Activated T-cell treated with anti-CD3 and anti-CD28 coated beads for 1 hour (primary cell): Measurements from ENCODE around the gene PAFAH1B1.
"Not testable (repeated sequence)": the region's sequence is repeated elsewhere in the genome, so short reads cannot be mapped to it uniquely, and the experiment has no call there.

ENCODE experiments used
- DNase-seq: peaks from one replicate; pipeline ENCODE4 v3.0.0-alpha.2; 2020; ENCODE audit warnings: low read depth

PAFAH1B1 gene

GRCh38 chr17:2594722-2595599, 1.5 kb downstream of the PAFAH1B1 start:
- DNase-seq, result no peak

DNA sequence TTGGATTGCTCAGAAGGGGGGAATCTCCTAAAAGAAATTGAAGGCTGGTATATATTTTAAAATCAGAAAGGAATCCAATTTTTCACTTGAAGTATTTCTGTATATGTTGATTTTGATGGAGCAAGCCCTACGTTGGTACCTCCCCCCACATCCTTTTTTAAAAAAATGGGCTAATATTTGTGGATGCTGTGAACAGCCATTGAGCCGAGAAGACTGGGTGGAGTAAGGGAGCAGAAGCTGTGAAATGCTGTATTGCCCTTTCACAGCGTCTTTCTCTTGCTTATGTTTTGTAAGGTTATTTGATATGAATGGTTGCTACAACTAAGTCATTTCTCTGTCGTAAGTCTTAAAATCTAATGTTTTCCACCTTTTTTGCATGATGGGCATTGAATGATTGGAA, 2.3 kb downstream of the PAFAH1B1 start:
- DNase-seq, result no peak

DNA sequence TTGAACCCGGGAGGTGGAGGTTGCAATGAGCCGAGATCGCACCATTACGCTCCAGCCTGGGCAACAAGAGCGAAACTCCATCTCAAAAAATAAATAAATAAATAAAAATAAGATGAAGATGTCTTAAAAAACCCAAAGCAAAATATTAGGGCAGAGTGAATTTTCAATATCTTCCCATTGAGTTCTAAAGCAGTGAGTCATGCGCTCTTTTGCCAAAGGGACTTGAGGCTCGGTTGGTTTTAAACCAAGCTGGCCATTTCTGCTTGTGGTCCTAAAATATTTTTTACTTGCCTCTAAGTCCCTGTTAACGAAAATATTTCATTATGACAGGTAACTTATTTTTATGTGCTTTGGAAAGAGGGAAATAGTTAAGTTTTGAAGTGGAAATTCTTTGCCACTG, 4.7 kb downstream of the PAFAH1B1 start:
- DNase-seq, result no peak

- DNase-seq, result no peak
Observed at GRCh38 chr17:2602597-2603017, 9.2 kb downstream of the PAFAH1B1 start.

GRCh38 chr17:2608350-2608913, 15.0 kb downstream of the PAFAH1B1 start:
- DNase-seq, result no peak

DNA sequence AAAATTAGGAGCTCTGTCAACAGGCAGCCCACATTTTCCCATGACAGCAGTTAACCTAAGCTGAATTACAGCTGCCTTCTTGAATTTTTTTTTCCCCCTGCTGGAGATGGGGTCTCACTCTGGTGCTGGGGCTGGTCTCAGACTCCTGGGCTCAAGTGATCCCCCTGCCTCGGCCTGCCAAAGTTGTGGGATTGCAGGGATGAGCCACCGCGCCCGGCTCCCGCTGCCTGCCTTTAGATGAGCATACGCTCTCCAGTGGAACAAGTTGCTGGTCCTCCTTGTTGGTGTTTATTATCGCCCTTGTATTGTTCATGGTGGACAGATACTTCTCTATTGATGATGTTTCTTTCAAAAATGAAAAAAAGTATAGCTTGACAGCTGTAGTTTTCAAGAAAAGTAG, 15.6 kb downstream of the PAFAH1B1 start:
- DNase-seq, result no peak

DNA sequence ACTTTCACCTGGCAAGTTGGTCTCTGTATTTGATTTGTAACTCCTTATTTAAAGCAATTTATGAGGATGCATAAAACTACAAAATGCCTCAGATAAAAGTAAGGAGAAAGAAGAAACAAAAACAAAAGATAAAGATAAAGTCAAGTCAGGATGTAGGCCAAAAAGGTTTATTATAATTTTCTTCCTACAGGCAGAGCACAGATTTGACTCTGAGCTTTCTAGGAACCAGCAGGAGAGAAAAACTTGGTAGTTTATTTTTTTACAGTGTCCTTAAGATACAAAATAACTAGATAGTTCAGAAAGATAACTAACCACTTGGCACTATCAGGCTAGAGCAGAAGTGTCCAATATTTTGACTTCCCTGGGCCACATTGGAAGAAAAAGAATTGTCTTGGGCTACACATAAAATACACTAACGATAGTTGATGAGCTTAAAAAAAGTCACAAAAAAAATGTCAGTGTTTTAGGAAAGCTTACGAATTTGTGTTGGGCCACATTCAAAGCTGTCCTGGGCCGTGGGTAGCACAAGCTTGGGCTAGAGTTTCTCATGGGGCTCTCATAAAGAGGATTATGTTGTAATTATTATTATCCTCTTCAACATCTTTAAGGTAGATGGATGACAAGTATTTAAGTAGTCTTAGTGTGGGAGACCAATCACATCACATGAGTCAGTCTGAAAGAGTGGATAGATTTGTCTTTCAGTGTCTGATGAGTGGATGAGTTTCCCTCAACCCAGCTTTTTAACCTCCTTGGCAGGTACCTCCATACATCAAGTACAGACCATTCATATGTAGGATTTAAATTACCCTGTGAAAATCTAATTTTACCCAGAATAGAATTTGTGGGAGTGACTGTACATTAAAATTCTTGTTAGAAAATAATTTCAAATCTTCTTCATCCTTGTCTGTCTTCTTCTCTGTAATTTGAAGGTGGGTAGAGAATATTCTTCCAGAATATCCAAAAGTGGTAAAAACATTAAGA, 17.0 kb downstream of the PAFAH1B1 start:
- no peak for DNase-seq

DNA sequence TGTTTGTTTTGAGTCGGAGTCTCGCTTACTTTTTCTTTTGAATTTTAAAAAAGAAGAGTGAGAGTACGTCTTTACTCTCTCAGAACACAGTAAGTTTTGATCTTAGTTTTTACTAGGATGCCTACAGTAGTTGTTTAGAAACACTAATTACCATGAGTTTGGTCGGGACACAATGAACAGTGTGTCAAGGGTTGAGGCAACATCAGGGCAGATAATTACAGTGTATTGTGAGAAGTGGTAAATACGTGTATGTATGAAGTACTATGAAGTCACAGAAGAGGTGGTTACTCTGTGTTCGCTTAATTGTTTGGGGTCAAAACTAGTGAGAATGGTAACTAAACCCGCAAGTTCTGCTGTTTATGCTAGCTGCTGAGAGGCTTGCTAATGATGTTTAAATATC, 18.2 kb downstream of the PAFAH1B1 start:
- DNase-seq, result no peak

- DNase-seq, result no peak
Observed at GRCh38 chr17:2612630-2613029, 19.2 kb downstream of the PAFAH1B1 start.

DNA sequence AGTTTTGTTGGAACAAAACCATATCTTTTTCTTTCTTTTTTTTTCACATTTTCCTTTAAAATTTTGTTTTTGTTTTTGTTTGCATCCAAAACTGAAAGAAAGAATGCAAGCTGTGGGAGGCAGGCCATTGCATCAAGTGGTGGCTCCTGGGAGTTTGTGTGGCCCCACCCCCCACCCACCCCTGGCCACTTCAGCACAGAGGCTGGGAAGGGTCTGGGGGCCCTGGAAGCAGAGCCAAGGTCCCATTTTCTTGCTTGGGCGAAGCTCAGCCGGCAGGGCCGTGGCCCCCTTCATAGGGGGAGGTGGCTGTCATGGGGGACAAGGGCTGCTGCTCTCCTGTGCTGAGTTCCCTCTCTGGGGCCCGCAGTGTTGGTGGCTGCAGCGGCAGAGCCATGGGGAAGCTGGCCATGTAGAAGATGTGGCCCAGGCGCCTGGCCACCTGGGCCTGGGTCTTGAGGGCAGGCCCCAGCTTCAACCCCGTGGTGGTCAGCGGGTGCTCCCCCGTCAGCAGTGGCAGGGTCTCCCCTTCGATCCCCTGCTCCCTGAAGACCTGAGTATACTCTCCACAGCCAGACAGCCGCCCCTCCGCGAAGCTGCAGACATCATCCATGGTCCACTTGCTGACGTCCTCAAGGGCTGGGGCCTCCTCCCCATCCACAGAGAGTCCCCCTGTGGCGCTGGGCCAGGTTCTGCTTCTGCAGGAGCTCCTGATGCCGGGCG, 19.8 kb downstream of the PAFAH1B1 start:
- DNase-seq, result no peak

DNA sequence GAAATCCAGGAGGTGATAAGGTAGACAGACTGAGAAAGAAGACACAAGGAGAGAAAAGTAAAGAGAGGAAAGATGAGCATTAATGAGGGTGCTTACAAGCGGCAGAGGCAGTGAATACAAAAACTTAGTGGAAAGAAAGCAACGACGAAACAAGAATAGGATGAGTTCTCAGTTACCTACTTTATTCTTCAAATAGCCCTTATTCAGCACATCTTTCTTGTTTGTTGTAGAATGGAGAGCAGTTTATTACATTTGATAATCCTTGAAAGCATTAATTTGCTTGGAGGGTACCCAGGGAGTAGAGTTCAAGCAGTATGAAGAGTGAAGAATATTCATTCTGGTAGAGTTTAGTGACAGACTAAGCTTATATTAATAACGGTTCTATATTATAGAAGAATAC, 22.4 kb downstream of the PAFAH1B1 start:
- no peak for DNase-seq

- no peak for DNase-seq
Observed at GRCh38 chr17:2621241-2621640, 27.8 kb downstream of the PAFAH1B1 start.

DNA sequence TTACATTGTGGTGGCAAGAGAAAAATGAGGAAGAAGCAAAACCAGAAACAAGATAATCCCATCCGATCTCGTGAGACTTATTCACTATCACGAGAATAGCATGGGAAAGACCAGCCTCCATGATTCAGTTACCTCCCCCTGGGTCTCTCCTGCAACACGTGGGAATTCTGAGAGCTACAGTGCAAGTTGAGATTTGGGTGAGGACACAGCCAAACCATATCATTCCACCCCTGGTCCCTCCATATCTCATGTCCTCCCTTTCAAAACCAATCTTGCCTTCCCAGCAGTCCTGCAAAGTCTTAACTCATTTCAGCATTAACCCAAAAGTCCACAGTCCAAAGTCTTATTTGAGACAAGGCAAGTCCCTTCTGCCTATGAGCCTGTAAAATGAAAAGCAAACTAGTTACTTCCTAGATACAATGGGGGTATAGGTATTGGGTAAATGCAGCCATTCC, 28.5 kb downstream of the PAFAH1B1 start:
- DNase-seq, result not testable (repeated sequence)

GRCh38 chr17:2622721-2623301, 29.4 kb downstream of the PAFAH1B1 start:
- DNase-seq, result not testable (repeated sequence)

GRCh38 chr17:2624292-2624731, 30.9 kb downstream of the PAFAH1B1 start:
- DNase-seq, result no peak

GRCh38 chr17:2626626-2627219, 33.3 kb downstream of the PAFAH1B1 start:
- DNase-seq, result not testable (repeated sequence)

- not testable (repeated sequence) for DNase-seq
Observed at GRCh38 chr17:2628922-2629321, 35.5 kb downstream of the PAFAH1B1 start.

GRCh38 chr17:2631211-2631610, 37.8 kb downstream of the PAFAH1B1 start:
- DNase-seq, result no peak

GRCh38 chr17:2634361-2634960, 41.0 kb downstream of the PAFAH1B1 start:
- no peak for DNase-seq

DNA sequence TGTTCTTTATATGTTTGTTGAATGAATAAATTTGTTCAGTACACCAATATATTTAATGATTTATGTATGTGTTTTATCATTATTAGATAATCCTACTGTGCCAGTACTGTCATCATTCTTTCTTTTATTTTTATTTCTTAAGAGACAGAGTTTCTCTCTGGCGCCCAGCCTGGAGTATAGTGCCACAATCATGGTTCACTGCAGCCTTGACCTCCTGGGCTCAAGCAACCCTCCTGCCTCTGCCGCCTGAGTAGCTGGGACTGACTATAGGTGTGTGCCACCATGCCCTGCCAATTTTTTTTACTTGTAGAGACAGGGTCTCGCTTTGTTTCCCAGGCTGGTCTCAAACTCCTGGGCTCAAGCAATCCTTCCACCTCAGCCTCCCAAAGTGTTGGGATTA, 41.8 kb downstream of the PAFAH1B1 start:
- no peak for DNase-seq
